Breast epithelium (tissue), 4 donors: ENCODE measurements around the gene PLXNA4. TPM values are rescaled to one million over a fixed set of nuclear protein-coding genes. Genes with fewer than 3 reads are reported as not detected.

Experiments
- DNase-seq, 2 donors: peaks; one replicate each; pipeline ENCODE4 v3.0.0-alpha.2; 2019; ENCODE audit warnings: low spot score in 2 of 2
- H3K27ac ChIP-seq, 2 donors: fragments of 200-600 bp; sonication (generic) in 1 of 2; one replicate each; pipeline ENCODE4 v1.5.1; 2016 to 2019; ENCODE audit warnings: mild to moderate bottlenecking in 1 of 2
- H3K27me3 ChIP-seq, 2 donors: fragments of 200-600 bp; sonication (generic) in 1 of 2; one replicate each; pipeline versions ENCODE4 v1.5.1 to v1.6.0; 2017 to 2019; ENCODE audit warnings: control low read depth in 1 of 2, mild to moderate bottlenecking in 1 of 2
- H3K36me3 ChIP-seq: fragments of 200-600 bp; one replicate; pipeline ENCODE4 v1.5.1; 2019
- H3K4me1 ChIP-seq, 2 donors: fragments of 200-600 bp; sonication (generic); one replicate each; pipeline ENCODE4 v1.5.1; 2016 to 2019; ENCODE audit warnings: control low read depth in 1 of 2
- H3K4me3 ChIP-seq, 3 donors: fragments of 200-600 bp; sonication (generic); 1 replicate in 2 of 3; 2 replicates in 1 of 3; pipeline ENCODE4 v1.5.1; 2016 to 2019; ENCODE audit warnings: mild to moderate bottlenecking in 3 of 3, moderate library complexity in 2 of 3
- H3K9me3 ChIP-seq, 2 donors: fragments of 200-600 bp; sonication (generic) in 1 of 2; one replicate each; pipeline ENCODE4 v1.5.1; 2016 to 2019; ENCODE audit warnings: control low read depth in 1 of 2
- POLR2A ChIP-seq: fragments of 450-650 bp; IDR thresholded peaks from one replicate; pipeline ENCODE4 v1.6.1; 2016; ENCODE audit warnings: antibody characterized with exemption, mild to moderate bottlenecking, moderate library complexity
- POLR2AphosphoS5 ChIP-seq, 3 donors: sonication (generic); formaldehyde crosslinking; IDR thresholded peaks; one replicate each; pipeline ENCODE4 v1.6.1; 2017; ENCODE audit warnings: antibody characterized with exemption in 3 of 3
- intact Hi-C: fragments of 100-400 bp; cut with DNase I; formaldehyde crosslinking; loops from one replicate; pipeline ENCODE4 v1.15.1; 2023; ENCODE audit warnings: low total_unique reads
- total RNA-seq, 3 donors: library from RNA; depleted of rRNA; stranded (reverse); fragments of >200 nt; gene quantifications; one replicate each; pipeline ENCODE4 v1.1.0, GENCODE V29; 2016
- TF ChIP-seq, protein P1 (sequence below), 3 donors: fragments of 450-650 bp; IDR thresholded peaks; one replicate each; pipeline ENCODE4 v1.5.1; 2016 to 2017; ENCODE audit warnings: antibody characterized with exemption in 3 of 3, mild to moderate bottlenecking in 3 of 3, moderate library complexity in 3 of 3

The PLXNA4 gene
- total RNA-seq, 3 donors from 2014 or later = 7.2 to 32.5 (median 26.2) TPM

DNA sequence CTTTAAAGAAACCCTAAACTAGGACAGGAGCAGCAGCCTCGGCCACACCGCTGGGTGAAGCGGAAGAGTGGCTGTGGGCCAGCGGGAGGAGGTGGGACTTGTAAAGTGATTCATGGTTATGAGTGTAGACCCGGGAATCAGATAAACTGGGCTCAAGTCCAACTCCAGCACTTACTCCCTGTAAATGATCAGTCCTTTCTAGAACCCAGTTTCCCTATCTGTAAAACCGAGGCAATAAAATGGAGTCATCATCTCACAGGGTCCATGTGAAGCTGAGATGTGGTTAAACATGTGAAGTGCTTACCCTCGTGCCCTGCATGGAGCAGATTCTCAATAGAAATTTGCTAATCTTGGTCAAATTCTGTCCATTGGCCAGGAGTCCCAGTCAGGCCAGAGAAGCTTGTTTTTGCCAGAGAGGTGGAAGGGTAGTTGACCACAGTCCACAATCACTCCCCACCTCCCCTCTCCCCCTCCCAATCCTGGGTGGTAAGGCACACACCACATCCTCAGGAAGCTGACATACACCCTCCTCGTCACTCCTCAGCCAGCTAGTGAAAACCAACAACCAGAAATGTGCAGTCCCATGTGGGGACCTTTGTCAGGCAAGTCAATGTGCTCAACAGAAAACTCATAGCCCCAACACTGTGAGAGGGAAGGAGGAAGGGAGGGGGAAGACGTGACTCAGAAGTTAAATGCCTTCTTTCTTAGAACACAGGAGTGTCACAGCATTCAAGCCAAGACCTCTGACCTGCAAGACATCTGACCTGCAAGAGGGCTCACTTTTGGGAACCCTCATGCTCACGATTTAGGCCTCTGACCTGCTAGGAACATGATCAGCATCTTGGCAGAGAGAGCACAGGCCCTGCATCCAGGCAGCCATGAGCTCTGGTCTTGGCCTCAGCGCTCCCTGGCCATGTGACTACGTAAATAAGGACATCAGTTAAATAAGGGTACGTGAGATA is 145.1 kb downstream of the PLXNA4 start:
- Histone ChIP-seq H3K4me1 (no peaks in the 10 kb centered on the region), H3K4me3 (no peak overlapping the region), H3K27ac (peak overlapping the region in 1 of 2 donors; percentile 51), H3K9me3 (no peaks in the 10 kb centered on the region), H3K36me3 (no peaks in the 10 kb centered on the region), H3K27me3 (no peaks in the 10 kb centered on the region)
- no peak for DNase-seq
- intact Hi-C loops = no loop called here
- TF ChIP-seq POLR2A = no peak
- TF ChIP-seq POLR2AphosphoS5 (IDR thresholded peaks at IDR 0.05) = no peak
- TF ChIP-seq, protein P1, sequence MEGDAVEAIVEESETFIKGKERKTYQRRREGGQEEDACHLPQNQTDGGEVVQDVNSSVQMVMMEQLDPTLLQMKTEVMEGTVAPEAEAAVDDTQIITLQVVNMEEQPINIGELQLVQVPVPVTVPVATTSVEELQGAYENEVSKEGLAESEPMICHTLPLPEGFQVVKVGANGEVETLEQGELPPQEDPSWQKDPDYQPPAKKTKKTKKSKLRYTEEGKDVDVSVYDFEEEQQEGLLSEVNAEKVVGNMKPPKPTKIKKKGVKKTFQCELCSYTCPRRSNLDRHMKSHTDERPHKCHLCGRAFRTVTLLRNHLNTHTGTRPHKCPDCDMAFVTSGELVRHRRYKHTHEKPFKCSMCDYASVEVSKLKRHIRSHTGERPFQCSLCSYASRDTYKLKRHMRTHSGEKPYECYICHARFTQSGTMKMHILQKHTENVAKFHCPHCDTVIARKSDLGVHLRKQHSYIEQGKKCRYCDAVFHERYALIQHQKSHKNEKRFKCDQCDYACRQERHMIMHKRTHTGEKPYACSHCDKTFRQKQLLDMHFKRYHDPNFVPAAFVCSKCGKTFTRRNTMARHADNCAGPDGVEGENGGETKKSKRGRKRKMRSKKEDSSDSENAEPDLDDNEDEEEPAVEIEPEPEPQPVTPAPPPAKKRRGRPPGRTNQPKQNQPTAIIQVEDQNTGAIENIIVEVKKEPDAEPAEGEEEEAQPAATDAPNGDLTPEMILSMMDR (IDR thresholded peaks at IDR 0.05) = no peak

DNA sequence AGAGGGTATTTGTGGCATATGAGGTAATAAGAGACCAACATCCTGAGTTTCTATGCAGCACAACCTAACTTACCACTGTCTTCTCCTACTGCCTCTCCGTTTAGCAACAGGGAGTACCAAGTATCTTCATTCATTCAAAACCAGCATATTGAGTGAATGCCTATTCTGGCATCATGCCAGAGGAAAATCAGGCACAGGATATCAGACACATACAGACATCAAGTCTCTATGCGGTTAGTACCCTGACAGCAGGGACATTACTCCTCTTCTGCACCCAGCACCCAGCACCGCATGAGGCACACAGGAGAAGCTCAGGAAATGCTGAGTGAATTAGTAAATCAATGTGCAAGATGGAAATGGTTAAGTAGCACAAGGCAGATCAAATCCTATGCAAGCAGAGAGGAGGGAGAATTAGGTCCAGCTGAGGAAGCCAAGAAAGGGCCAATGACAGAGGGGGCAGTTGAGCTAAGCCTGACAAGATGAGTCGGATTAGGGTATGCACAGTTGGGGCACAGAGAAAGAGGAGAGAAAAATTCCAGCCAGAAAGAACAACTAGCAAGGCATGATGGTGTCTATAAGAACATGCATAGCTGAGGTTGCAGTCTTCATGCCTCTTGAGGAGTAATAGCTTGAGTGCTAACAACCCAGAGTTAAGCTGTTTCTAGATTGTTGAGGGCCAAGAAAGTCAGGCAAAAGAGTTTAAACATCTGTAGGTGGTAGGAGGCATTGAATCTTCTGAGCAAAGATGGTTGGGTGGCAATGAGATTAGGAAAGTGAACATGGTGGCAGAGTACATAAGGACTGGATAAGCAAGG is 146.0 kb downstream of the PLXNA4 start:
- no peaks in the 10 kb centered on the region for H3K36me3 ChIP-seq
- no peaks in the 10 kb centered on the region for H3K27me3 ChIP-seq
- intact Hi-C loops = no loop called here
- no peak overlapping the region for H3K4me3 ChIP-seq
- no peaks in the 10 kb centered on the region for H3K4me1 ChIP-seq
- peak overlapping the region in 1 of 2 donors; percentile 51 for H3K27ac ChIP-seq
- no peak for TF ChIP-seq POLR2AphosphoS5 (IDR thresholded peaks at IDR 0.05)
- TF ChIP-seq, protein P1 (IDR thresholded peaks at IDR 0.05) = no peak
- TF ChIP-seq POLR2A = no peak
- no peaks in the 10 kb centered on the region for H3K9me3 ChIP-seq
- DNase-seq = no peak

DNA sequence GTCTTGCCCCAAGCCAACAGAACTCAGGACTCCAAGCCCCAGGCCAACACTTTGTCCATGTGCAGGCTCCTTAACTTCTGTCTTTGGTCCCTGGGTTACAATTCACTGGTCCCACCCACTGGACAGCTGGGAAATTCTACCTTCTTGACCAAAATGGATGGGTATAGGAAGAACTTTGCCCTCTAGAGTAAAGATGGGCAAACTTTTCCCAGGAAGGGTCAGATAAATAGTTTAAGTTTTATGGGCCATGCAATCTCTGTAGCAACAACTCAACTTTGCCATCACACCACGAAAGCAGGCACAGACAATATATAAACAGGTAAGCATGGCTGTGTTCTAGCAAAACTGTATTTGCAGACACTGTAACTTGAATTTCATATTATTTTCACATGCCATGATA is 147.1 kb downstream of the PLXNA4 start:
- intact Hi-C loops = no loop called here

DNA sequence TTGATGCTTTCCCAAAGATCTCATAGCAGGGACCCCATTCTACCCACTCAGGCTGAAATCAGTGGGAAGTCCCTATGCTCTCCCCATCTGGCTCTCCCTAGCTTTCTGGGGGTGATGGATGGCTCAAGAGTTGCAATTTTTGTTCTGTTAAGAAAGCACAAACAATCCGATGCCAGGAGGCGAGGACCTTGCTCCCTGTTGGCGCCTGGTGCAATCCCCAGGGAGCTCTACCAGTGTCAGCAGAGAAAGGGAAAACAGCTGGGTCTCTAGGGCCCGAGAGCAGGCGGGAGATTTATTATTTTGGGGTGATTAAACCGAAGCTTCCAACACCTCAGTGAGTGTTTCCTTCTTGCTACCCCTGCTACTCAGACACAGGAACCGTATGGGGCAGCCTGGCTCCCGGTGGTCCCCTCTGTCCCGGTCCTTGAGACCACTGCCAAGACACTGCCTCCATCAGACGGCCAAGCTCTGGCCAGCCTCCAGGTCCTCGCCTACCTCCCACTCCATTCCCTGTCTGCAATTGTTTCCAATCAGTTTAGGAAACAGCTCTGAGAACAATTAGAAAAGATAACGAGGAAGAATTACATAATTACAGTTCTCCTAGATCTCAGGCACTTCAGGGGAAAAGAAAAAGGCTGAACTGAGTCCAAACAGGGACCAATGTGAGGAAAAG is 147.9 kb downstream of the PLXNA4 start:
- no peak overlapping the region for H3K27ac ChIP-seq
- H3K36me3 ChIP-seq = no peaks in the 10 kb centered on the region
- no peaks in the 10 kb centered on the region for H3K27me3 ChIP-seq
- no peak overlapping the region for H3K4me3 ChIP-seq
- TF ChIP-seq POLR2A = no peak
- TF ChIP-seq, protein P1 (IDR thresholded peaks at IDR 0.05) = no peak
- no peak for TF ChIP-seq POLR2AphosphoS5 (IDR thresholded peaks at IDR 0.05)
- intact Hi-C loops = no loop called here
- H3K9me3 ChIP-seq = no peaks in the 10 kb centered on the region
- H3K4me1 ChIP-seq = no peaks in the 10 kb centered on the region
- DNase-seq = no peak

More for the DNA sequence above, 147.1 kb downstream of the PLXNA4 start:
- Histone ChIP-seq H3K36me3 (no peaks in the 10 kb centered on the region), H3K4me3 (no peak overlapping the region), H3K27me3 (no peaks in the 10 kb centered on the region), H3K27ac (no peak overlapping the region), H3K9me3 (no peaks in the 10 kb centered on the region), H3K4me1 (no peaks in the 10 kb centered on the region)
- DNase-seq = no peak
- TF ChIP-seq POLR2AphosphoS5 (IDR thresholded peaks at IDR 0.05) (no peak), POLR2A (no peak)
- TF ChIP-seq, protein P1 (IDR thresholded peaks at IDR 0.05) = no peak
